Measurements from ENCODE around the gene ALDH16A1. TPM values are rescaled to one million over a fixed set of nuclear protein-coding genes. Genes with fewer than 3 reads are reported as not detected.

The ALDH16A1 gene
- total and polyA plus RNA-seq, 2 of the 4 experiments (the other 2 are of a cell fraction): 10.4 to 12.9 TPM

- no peak overlapping the region for H3K18ac ChIP-seq (ENCODE audit: low read depth, low read length)
Observed at GRCh38 chr19:49441960-49442350, 11.1 kb upstream of the ALDH16A1 start.

More at GRCh38 chr19:49441960-49442350, 11.1 kb upstream of the ALDH16A1 start:
- Histone ChIP-seq H3K4me1 (ENCODE audit: control insufficient read depth, insufficient read depth, low read length) (no peaks in the 10 kb centered on the region), H3K9ac (ENCODE audit: low read depth, low read length) (no peak overlapping the region), H3K56ac (ENCODE audit: extremely low read depth, insufficient read depth, low read length) (no peak overlapping the region), H3K27ac (ENCODE audit: insufficient read depth, low read length) (no peak overlapping the region), H4K8ac (ENCODE audit: low read depth in 2 of 2, low read length in 2 of 2) (no peak overlapping the region), H4K91ac (ENCODE audit: insufficient read depth, low read depth, low read length) (no peak overlapping the region), H3K4me2 (ENCODE audit: low read depth, low read length) (no peak overlapping the region), H2BK5ac (ENCODE audit: low read depth, low read length, poor library complexity, severe bottlenecking) (no peak overlapping the region), H3K79me1 (ENCODE audit: low read depth in 1 of 2, low read length in 2 of 2) (no peaks in the 10 kb centered on the region), H4K20me1 (ENCODE audit: insufficient read depth, low read length) (peaks cover 3% of the 10 kb centered on the region; the same call in 1 of the 2 replicates), H3K36me3 (ENCODE audit: control insufficient read depth, insufficient read depth, low read length) (peaks cover 3% of the 10 kb centered on the region; the same call in 1 of the 2 replicates), H2BK15ac (ENCODE audit: low read depth, low read length) (no peak overlapping the region), H3K9me3 (ENCODE audit: control insufficient read depth, insufficient read depth, low read length) (no peaks in the 10 kb centered on the region), H2BK120ac (ENCODE audit: low read depth, low read length) (no peak overlapping the region), H3K4me3 (ENCODE audit: insufficient read depth, low read depth, low read length) (no peak overlapping the region), H2AK9ac (replicated peaks; ENCODE audit: low read depth, low read length, poor library complexity) (no peak overlapping the region), H3K9me1 (ENCODE audit: insufficient read depth, low read length) (peaks cover 3% of the 10 kb centered on the region; the same call in 1 of the 2 replicates), H2AFZ (replicated peaks; ENCODE audit: low read length, poor library complexity) (no peak overlapping the region), H3K14ac (replicated peaks; ENCODE audit: low read depth, low read length) (no peak overlapping the region), H2BK20ac (ENCODE audit: low read depth, low read length) (no peak overlapping the region), H4K5ac (ENCODE audit: low read depth, low read length) (no peak overlapping the region), H2AK5ac (ENCODE audit: low read depth, low read length) (no peak overlapping the region), H3K23ac (ENCODE audit: low read depth, low read length) (no peak overlapping the region), H3K4ac (ENCODE audit: low read depth, low read length) (no peak overlapping the region), H3K27me3 (ENCODE audit: control insufficient read depth, insufficient read depth, low read length) (peaks cover 53% of the 10 kb centered on the region)
- dilution Hi-C loops (cut with HindIII; ENCODE audit: low sequenced_read_pairs, unreplicated experiment): no loop called here
- CTCF ChIA-PET: no interaction called here
- ATAC-seq (ENCODE audit: low read depth) (no peak), DNase-seq (no peak)
- WGBS, 2 experiments (ENCODE audit: extremely low coverage in 2 of 2, insufficient read length in 1 of 2): 32% methylated on average over 14 of the region's 14 CpGs; no CpG with 5 or more reads in 1 of the 2 experiments
- POLR2A ChIA-PET (ENCODE audit: unreplicated experiment): no interaction called here
- in situ Hi-C loops (cut with MboI; ENCODE audit: low sequenced_read_pairs): loop anchor here (10.0 kb wide), 1 partner anchor 47 kb away; no protein-coding TSS in a partner anchor
- intact Hi-C loops (cut with micrococcal nuclease): no loop called here
- no TSS peak for BruUV-seq (replicated peaks)
- TF ChIP-seq ELK1 (IDR thresholded peaks at IDR 0.05; ENCODE audit: borderline replicate concordance, low read depth, low read length) (no peak), NFE2L2 (IDR thresholded peaks at IDR 0.05; ENCODE audit: low read depth, low read length) (no peak), MAZ (IDR thresholded peaks at IDR 0.05; ENCODE audit: borderline replicate concordance, low read depth, low read length) (no peak), CHD1 (IDR thresholded peaks at IDR 0.05; ENCODE audit: low read depth, low read length) (no peak), RAD21 (IDR thresholded peaks at IDR 0.05; ENCODE audit: low read length) (no peak), FOS (IDR thresholded peaks at IDR 0.05; ENCODE audit: low read depth, low read length) (no peak), CTCF (conservative IDR thresholded peaks at IDR 0.05; ENCODE audit: low read depth, low read length) (no peak), USF2 (IDR thresholded peaks at IDR 0.05; ENCODE audit: low read depth, low read length) (no peak)

Measured in IMR-90 (cell line).